Left ventricle myocardium inferior (tissue), 1 donor: ENCODE measurements around the gene SEPTIN10. TPM values are rescaled to one million over a fixed set of nuclear protein-coding genes. Genes with fewer than 3 reads are reported as not detected.
A peak's percentile ranks its signal among the peaks of the same experiment; 100 is the strongest.

Experiments used
- DNase-seq: peaks from one replicate; pipeline ENCODE4 v3.0.0-alpha.2; 2020
- H3K27ac ChIP-seq: fragments of 200-600 bp; replicated peaks from 2 replicates; pipeline ENCODE4 v1.8.0; 2021
- H3K27me3 ChIP-seq: fragments of 200-600 bp; 2 replicates; pipeline ENCODE4 v1.8.0; 2021; ENCODE audit warnings: low read depth
- H3K36me3 ChIP-seq: fragments of 200-600 bp; 2 replicates; pipeline ENCODE4 v1.8.0; 2021
- H3K4me1 ChIP-seq: fragments of 200-600 bp; 2 replicates; pipeline ENCODE4 v1.8.0; 2021
- H3K4me3 ChIP-seq: fragments of 200-600 bp; 2 replicates; pipeline ENCODE4 v1.8.0; 2021; ENCODE audit warnings: mild to moderate bottlenecking, moderate library complexity
- H3K9me3 ChIP-seq: fragments of 200-600 bp; replicated peaks from 2 replicates; pipeline ENCODE4 v1.8.0; 2021
- intact Hi-C: fragments of 100-400 bp; cut with micrococcal nuclease; formaldehyde crosslinking; loops from one replicate; pipeline ENCODE4 v1.11.0; 2022
- total RNA-seq: library from RNA; stranded (reverse); fragmentation: NEBNext Ultra II Directional; extraction: Animal tissue kit (Norgen Biotek cat#: 25700); gene quantifications from one replicate; pipeline ENCODE4 v1.2.1, GENCODE V29; 2021
- TF ChIP-seq, protein P1 (sequence below): fragments of 200-600 bp; IDR thresholded peaks from 2 replicates; pipeline ENCODE4 v1.8.0; 2021; ENCODE audit warnings: antibody characterized with exemption, mild to moderate bottlenecking, borderline replicate concordance
- donor health status: DM: no; HTN: yes; CAD: no; lungs with severe emphysema.

Gene SEPTIN10
- total RNA-seq, 1 donor from 2014 or later = 55.4 TPM

DNA sequence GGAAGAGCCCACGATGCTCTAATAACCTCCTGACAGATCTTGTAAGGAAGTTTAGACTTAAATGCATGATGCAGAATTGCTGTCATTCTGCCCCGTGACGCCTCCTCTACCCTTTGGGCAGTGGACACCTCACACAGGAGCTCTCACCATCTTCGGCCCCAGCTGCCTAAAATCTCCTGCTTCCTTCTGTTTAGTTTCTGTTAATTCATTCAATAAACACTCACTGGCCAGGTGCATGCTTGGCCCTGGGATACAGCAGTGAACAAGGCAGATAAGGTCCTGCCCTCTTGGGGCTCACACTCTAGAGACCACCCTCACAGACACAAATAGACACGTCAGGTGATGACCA is 81.1 kb downstream of the SEPTIN10 start:
- H3K27ac ChIP-seq = no peak overlapping the region
- no peaks in the 10 kb centered on the region for H3K36me3 ChIP-seq
- peaks cover 30% of the 10 kb centered on the region for H3K4me1 ChIP-seq
- no peak overlapping the region for H3K4me3 ChIP-seq
- H3K27me3 ChIP-seq = no peaks in the 10 kb centered on the region
- TF ChIP-seq, protein P1, sequence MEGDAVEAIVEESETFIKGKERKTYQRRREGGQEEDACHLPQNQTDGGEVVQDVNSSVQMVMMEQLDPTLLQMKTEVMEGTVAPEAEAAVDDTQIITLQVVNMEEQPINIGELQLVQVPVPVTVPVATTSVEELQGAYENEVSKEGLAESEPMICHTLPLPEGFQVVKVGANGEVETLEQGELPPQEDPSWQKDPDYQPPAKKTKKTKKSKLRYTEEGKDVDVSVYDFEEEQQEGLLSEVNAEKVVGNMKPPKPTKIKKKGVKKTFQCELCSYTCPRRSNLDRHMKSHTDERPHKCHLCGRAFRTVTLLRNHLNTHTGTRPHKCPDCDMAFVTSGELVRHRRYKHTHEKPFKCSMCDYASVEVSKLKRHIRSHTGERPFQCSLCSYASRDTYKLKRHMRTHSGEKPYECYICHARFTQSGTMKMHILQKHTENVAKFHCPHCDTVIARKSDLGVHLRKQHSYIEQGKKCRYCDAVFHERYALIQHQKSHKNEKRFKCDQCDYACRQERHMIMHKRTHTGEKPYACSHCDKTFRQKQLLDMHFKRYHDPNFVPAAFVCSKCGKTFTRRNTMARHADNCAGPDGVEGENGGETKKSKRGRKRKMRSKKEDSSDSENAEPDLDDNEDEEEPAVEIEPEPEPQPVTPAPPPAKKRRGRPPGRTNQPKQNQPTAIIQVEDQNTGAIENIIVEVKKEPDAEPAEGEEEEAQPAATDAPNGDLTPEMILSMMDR = no peak
- intact Hi-C loops = no loop called here
- H3K9me3 ChIP-seq = no peaks in the 10 kb centered on the region
- DNase-seq = no peak

DNA sequence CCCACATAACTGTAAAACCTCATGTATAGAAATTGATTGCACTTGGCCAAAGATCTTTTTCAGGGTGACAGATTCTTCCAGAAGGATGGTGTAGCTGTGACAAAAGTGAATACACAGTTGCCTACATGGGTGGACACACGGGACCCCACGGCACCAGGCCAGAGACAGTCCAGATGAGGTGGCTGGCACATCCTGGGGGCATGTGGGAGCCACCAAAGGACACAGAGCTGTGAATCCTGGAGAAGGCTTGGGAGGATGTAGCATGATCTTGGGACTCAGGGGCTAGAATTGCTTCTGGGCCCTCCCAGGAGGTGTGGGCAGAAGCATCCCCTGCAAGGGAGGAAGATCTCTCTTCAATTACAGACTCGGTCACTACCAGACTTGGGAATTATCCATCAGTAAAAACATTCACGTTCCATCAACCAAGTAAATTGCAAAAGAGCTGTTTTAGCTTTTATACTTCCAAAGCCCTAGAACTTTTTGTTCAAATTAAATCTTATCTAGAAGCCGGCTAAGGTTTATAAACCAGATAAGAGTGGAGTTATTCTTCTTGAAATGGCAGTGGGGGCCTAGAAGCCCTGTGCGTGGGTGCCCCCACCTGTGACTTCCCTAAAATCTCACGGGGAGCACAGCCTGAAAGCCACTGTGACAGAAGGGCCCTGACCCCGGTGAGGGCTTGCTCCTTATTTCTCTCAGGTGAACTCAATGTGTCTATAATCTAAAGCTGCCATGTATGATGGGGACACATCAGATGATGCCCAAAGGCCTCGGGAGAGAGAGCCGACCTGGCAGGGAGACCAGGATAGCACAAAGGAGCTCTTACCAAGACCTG is 81.7 kb downstream of the SEPTIN10 start:
- Histone ChIP-seq H3K27me3 (no peaks in the 10 kb centered on the region), H3K27ac (no peak overlapping the region), H3K9me3 (no peaks in the 10 kb centered on the region), H3K36me3 (no peaks in the 10 kb centered on the region), H3K4me1 (peaks cover 30% of the 10 kb centered on the region), H3K4me3 (no peak overlapping the region)
- intact Hi-C loops = no loop called here
- TF ChIP-seq, protein P1 = no peak
- no peak for DNase-seq

DNA sequence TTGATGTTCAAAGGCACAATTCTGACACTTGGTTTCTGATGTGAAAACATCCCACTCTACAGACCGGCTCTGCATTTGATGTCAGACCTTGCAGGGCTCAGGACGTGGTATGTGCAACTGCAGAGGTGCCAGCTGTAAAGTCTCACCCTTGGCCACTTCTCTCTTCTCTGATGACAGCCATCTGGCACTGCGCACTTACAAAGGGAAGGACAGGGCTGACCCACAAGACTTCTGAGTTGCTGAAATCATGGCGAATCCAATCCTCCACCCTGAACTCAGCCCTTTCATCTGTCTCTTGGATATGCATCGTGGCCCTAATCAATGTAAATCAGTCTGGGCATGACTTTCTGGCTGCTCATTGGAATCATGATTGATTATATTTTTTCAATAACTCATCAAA is 82.5 kb downstream of the SEPTIN10 start:
- Histone ChIP-seq H3K4me3 (no peak overlapping the region), H3K27ac (no peak overlapping the region), H3K36me3 (no peaks in the 10 kb centered on the region), H3K27me3 (no peaks in the 10 kb centered on the region), H3K9me3 (no peaks in the 10 kb centered on the region), H3K4me1 (peaks cover 30% of the 10 kb centered on the region)
- no peak for DNase-seq
- intact Hi-C loops = no loop called here
- TF ChIP-seq, protein P1 = no peak

DNA sequence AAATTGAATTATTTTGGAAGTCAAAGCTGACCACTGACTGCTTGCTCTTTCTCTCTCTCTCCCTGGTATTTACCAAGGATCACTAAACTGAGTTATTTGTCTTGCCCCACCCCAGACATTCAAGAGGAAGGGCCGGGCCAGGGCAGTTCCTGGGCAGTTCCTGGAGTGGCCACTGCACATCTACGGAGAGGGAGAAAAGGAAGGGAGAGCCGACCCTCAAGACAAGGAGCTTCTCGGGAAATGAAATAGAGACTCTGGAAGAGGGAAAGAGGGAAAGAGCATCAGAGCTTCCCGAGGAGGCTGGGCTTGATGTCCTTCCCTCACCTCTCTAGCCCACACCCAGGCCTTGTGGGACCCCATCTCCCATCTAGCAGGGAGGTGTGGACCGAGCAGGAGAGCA is 83.1 kb downstream of the SEPTIN10 start:
- no peak for DNase-seq
- peak overlapping the region; percentile 55 for H3K27ac ChIP-seq
- no peaks in the 10 kb centered on the region for H3K27me3 ChIP-seq
- H3K4me1 ChIP-seq = peaks cover 30% of the 10 kb centered on the region
- H3K9me3 ChIP-seq = no peaks in the 10 kb centered on the region
- TF ChIP-seq, protein P1 = no peak
- intact Hi-C loops = no loop called here
- no peak overlapping the region for H3K4me3 ChIP-seq
- no peaks in the 10 kb centered on the region for H3K36me3 ChIP-seq

DNA sequence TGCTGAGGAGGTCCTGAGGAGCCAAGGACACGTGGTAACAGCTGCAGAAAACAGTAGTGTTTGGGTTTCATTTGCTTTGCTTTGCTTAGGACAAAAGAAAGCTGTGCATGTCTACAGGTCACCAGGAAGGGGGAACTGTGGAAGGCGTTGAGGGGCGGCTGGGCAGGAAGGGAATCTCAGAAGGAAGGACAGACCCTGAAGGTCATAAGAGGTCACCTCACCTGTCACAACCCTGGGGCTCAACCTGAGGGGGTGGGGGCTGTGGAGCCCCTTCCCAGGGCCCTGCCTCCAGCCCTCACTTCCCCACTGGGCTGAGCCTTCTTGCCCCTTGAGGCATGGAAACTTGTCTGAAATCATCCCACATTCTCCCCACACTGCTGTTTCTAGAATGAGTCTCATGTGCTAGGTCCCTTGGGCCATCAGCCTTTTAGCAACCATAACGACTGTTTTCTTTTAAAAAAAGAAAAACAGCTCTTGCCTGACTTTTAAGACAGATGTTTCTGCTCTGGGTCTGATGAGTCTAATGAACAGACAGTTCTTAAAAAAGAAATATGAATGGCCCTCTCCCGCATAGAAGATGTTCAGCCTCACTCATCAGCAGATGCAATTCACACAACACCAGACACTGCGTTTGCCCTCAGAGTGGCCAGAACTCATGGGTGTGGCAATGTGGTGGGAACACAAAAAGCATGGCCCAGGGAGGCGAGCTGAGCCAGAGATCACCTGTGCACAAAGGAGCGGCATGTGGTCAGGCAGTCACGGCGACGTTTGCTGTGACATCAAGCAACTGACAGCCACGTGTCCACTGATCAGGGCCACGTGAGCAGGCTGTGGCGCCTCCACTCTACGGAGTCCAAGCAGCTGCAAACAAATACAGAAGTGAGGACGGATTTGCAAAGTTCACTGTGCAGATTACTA is 84.0 kb downstream of the SEPTIN10 start:
- intact Hi-C loops = no loop called here
- H3K27me3 ChIP-seq = no peaks in the 10 kb centered on the region
- no peaks in the 10 kb centered on the region for H3K36me3 ChIP-seq
- TF ChIP-seq, protein P1 = no peak
- H3K4me1 ChIP-seq = peaks cover 22% of the 10 kb centered on the region
- no peak overlapping the region for H3K4me3 ChIP-seq
- DNase-seq = no peak
- peak overlapping the region; percentile 55 for H3K27ac ChIP-seq
- H3K9me3 ChIP-seq = no peaks in the 10 kb centered on the region
